Mucosa of rectum (tissue), 2 donors: ENCODE results near the gene PCDH1.

Experiments
- H3K27ac ChIP-seq, 2 donors: one replicate each; pipeline ENCODE4 v1.7.0; 2013; ENCODE audit warnings: inconsistent platforms in 2 of 2, low read depth in 2 of 2, low read length in 2 of 2
- H3K27me3 ChIP-seq, 2 donors: one replicate each; pipeline ENCODE4 v1.7.0; 2013; ENCODE audit warnings: low read length in 2 of 2; ENCODE audit not compliant: control insufficient read depth in 2 of 2, insufficient read depth in 2 of 2
- H3K36me3 ChIP-seq, 2 donors: one replicate each; pipeline ENCODE4 v1.7.0; 2013; ENCODE audit warnings: low read length in 2 of 2; ENCODE audit not compliant: control insufficient read depth in 2 of 2, insufficient read depth in 2 of 2
- H3K4me1 ChIP-seq, 2 donors: one replicate each; pipeline ENCODE4 v1.7.0; 2013; ENCODE audit warnings: low read length in 2 of 2, mild to moderate bottlenecking in 1 of 2; ENCODE audit not compliant: control insufficient read depth in 2 of 2, insufficient read depth in 2 of 2
- H3K4me3 ChIP-seq, 2 donors: one replicate each; pipeline ENCODE4 v1.7.0; 2013; ENCODE audit warnings: low read length in 2 of 2
- H3K9ac ChIP-seq, 2 donors: one replicate each; pipeline ENCODE4 v1.7.0; 2013; ENCODE audit warnings: low read length in 2 of 2, low read depth in 1 of 2, mild to moderate bottlenecking in 1 of 2
- H3K9me3 ChIP-seq, 2 donors: one replicate each; pipeline ENCODE4 v1.7.0; 2013; ENCODE audit warnings: low read length in 2 of 2; ENCODE audit not compliant: control insufficient read depth in 2 of 2
- donor health status: healthy.
- donor health status: Normal muscosa, but diverticular disease.

Gene PCDH1

DNA sequence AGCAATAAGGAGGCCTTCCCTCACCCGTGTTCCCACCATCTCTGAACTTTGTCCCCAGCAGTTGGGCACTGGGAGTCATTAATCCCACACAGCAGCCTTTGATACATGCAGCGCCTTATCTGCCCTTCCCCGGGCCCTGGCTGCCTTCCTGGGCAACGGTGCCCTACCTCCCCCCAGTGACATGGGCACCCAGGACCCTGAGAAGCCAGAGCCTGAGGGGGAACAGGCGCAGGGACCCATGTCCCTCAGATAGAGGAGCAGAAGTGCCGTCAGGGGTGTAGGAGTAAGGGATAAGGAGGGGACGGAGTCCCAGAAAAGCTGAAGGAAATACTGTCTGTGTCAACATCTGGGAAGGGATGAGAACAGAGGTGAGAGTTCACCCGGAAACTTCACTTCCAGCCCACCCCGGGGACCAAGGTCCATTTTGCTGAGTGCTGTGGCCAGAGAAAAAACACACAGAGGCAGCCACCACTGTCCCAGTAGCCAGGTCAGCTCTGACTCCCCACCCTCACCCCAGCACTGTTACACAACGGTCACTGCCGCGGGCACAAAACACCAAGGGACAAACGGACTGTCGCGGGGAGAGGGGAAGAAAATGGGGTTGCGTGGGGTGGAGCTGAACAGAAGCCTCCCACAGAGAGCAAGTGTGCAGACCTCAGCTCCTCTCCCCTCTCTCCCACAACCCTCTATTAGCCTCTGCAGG lies 3.8 kb downstream of the PCDH1 start:
- Histone ChIP-seq H3K4me3 (peak overlapping the region; percentile 62 to 92), H3K27ac (peak overlapping the region; percentile 96 to 98), H3K4me1 (peaks cover 53 to 63% of the 10 kb centered on the region in 2 donors), H3K9me3 (no peaks in the 10 kb centered on the region), H3K36me3 (peaks cover 0 to 3% of the 10 kb centered on the region in 2 donors), H3K27me3 (peaks cover 6 to 13% of the 10 kb centered on the region in 2 donors), H3K9ac (peak overlapping the region; percentile 73 to 99)

DNA sequence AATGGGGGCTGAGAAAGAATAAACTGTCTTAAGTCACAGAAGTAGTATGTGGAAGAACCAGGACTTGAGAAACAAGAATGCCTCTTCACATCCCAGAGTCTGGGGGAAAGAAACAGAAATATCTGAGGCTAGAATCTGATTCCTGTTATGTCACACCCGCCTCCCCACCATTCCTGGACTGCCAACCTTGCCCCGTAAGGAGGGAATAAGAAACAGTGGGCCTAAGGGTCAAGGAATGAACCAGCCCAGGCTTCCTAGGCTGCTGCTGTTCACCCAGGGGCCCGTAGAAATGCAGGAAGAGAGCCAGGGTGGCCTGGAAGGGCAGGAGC lies 4.3 kb downstream of the PCDH1 start:
- Histone ChIP-seq H3K27me3 (peaks cover 6 to 13% of the 10 kb centered on the region in 2 donors), H3K9me3 (no peaks in the 10 kb centered on the region), H3K4me3 (peak overlapping the region; percentile 60 to 62), H3K27ac (peak overlapping the region; percentile 96 to 98), H3K9ac (peak overlapping the region; percentile 68 to 99), H3K4me1 (peaks cover 55 to 64% of the 10 kb centered on the region in 2 donors), H3K36me3 (peaks cover 2 to 5% of the 10 kb centered on the region in 2 donors)

DNA sequence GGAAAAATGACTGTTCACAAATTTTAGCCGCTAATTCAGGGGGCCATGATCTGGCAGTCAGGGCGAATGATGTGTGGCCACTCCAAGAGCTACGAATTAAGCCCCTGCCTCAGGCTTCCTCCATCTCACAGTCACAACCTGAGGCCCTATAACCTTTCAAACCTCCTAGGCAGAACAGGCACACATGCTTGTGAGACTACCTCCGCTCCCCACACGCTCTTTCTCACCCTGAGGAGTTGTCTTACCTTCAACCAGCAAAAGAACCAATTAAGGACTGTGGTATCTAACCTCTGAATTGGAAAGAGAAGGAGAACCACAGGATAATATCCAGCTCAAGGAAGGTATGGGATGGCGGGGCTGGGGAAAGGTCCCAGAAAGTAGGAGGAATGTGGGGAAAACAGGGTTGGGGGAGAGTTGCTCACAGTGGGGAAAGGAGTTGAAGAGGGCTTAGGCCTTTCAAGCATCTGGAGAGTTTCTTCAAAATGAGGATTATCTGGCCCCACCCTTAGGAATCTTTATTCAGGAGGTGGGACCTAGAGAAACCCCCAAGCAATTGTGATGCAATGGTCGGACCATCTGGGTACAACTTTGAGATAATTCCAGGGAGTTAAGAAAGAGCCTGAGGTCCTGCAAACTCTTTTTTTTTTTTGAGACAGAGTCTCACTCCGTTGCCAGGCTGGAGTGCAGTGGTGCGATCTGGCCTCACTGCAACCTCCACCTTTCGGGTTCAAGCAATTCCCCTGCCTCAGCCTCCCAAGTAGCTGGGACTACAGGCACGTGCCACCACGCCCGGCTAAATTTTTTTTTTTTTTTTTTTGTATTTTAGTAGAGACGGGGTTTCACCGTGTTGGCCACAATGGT lies 5.5 kb downstream of the PCDH1 start:
- Histone ChIP-seq H3K4me3 (no peak overlapping the region), H3K9ac (peak overlapping the region in 1 of 2 donors; percentile 6), H3K9me3 (no peaks in the 10 kb centered on the region), H3K27ac (peak overlapping the region; percentile 61 to 97), H3K4me1 (peaks cover 59 to 71% of the 10 kb centered on the region in 2 donors), H3K27me3 (peaks cover 6 to 11% of the 10 kb centered on the region in 2 donors), H3K36me3 (peaks cover 11 to 16% of the 10 kb centered on the region in 2 donors)

DNA sequence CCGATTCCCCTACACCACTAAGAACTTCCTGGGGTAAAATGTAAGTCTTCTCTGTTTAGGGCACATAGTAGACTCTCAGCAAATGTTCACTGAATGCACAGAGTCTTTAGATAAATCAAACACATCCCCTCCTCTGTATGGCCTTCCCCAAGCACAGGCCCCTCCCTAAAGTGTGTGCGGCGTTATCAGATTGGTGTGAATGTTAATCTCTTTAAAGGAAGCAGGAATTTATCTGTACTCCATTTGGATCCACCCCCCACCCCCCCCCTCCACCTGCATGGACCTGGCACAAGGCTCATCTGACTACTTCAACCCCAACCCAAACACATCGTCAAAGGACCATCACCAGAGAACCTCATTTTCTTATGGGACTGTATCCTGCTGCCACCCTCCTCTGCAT lies 6.3 kb downstream of the PCDH1 start:
- H3K4me3 ChIP-seq = peak overlapping the region in 1 of 2 donors; percentile 37
- H3K36me3 ChIP-seq = peaks cover 13 to 18% of the 10 kb centered on the region in 2 donors
- no peaks in the 10 kb centered on the region for H3K9me3 ChIP-seq
- H3K9ac ChIP-seq = peak overlapping the region; percentile 16 to 56
- H3K27ac ChIP-seq = peak overlapping the region; percentile 89 to 97
- peaks cover under 1 to 6% of the 10 kb centered on the region in 2 donors for H3K27me3 ChIP-seq
- H3K4me1 ChIP-seq = peaks cover 67 to 76% of the 10 kb centered on the region in 2 donors

DNA sequence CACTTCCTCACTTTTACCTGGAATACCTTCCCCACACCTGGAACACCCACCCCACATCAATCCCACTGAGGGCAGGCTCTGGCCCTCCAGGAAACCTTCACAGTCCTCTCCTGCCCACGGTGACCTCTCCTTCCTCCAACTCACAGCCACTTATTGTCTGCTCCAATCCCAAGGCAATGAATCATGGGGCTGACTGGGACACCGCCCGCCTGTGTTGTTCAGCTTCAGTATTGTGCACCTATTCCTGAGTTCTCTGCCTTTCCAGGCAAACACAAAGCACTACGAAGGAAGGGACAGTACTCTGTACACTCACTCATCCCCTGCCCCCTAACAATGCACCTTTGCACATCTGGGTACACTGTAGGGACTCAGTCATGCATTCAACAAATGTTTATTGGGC lies 7.3 kb downstream of the PCDH1 start:
- peak overlapping the region; percentile 41 to 63 for H3K9ac ChIP-seq

DNA sequence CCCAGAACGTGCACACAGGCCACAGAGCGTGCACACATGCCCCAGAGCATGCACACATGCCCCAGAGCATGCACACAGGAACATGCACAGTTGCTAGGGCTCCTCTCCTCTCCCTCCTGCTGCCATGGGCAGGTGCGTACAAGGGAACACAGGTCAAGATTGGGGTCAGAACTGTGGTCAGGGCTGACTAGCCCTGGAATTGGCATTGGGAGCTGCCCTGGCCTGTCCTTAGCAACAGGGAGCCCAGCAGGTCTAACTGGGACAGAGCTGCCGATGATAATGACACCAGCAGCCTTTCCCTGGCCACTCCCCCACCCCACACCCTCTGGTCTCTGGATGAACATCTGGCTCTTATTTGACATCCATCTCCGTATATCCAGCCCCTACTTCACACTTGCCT lies 8.0 kb downstream of the PCDH1 start:
- Histone ChIP-seq H3K9ac (peak overlapping the region; percentile 41 to 63), H3K4me1 (peaks cover 81 to 90% of the 10 kb centered on the region in 2 donors), H3K27me3 (peaks cover 0 to 6% of the 10 kb centered on the region in 2 donors), H3K9me3 (no peaks in the 10 kb centered on the region), H3K36me3 (peaks cover 18 to 20% of the 10 kb centered on the region in 2 donors), H3K27ac (peak overlapping the region; percentile 89 to 97), H3K4me3 (no peak overlapping the region)

More for the DNA sequence above, 7.3 kb downstream of the PCDH1 start:
- H3K27ac ChIP-seq = peak overlapping the region; percentile 89 to 97
- H3K4me1 ChIP-seq = peaks cover 76 to 84% of the 10 kb centered on the region in 2 donors
- H3K27me3 ChIP-seq = peaks cover 0 to 6% of the 10 kb centered on the region in 2 donors
- H3K9me3 ChIP-seq = no peaks in the 10 kb centered on the region
- H3K4me3 ChIP-seq = peak overlapping the region in 1 of 2 donors; percentile 37
- peaks cover 13 to 18% of the 10 kb centered on the region in 2 donors for H3K36me3 ChIP-seq

DNA sequence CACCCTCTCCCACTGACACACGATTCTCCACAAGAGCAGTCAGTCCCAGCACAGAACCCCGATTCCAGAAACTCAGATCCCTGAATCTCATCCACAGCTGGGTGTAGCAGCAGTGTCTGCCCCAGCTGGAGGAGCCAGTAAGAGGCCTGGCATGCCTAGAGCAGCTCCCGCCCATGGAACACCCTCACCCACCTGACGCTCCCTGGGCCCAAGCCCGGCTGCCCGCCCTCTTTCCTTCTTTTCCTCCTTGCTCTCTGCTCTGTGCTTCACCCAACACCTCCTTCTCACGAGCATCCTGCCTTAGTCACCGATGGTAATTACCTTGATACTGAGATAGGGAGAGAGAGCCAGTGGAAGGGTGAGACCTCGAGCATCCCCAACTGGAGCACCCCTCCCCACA lies 8.7 kb downstream of the PCDH1 start:
- peaks cover 25 to 27% of the 10 kb centered on the region in 2 donors for H3K36me3 ChIP-seq
- H3K9ac ChIP-seq = peak overlapping the region; percentile 52 to 63
- no peaks in the 10 kb centered on the region for H3K9me3 ChIP-seq
- H3K27me3 ChIP-seq = peaks cover 0 to 6% of the 10 kb centered on the region in 2 donors
- H3K4me1 ChIP-seq = peaks cover 75 to 84% of the 10 kb centered on the region in 2 donors
- peak overlapping the region; percentile 20 to 33 for H3K4me3 ChIP-seq
- peak overlapping the region; percentile 89 to 97 for H3K27ac ChIP-seq

DNA sequence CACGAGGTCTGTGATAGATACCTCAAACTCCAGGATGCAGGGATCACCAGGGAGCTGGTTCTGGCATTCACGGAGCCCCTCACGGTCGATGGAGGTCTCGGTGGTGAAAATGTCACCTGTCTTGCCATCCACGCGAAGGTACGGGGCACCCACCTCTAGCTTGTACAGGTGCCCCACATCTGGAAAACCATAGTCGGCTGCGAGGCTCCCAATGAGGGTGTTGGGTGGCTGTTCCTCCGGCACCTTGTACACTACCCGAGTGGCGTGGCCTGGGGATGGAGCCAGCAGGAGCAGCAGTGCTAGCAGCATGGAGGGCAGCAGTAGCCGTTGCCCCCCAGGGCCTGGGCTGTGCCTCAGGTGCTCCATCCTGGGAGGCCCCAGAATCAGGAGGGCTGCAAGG lies 9.2 kb downstream of the PCDH1 start:
- peak overlapping the region; percentile 20 to 33 for H3K4me3 ChIP-seq
- H3K36me3 ChIP-seq = peaks cover 28 to 32% of the 10 kb centered on the region in 2 donors
- peaks cover 72 to 80% of the 10 kb centered on the region in 2 donors for H3K4me1 ChIP-seq
- H3K9me3 ChIP-seq = no peaks in the 10 kb centered on the region
- H3K9ac ChIP-seq = peak overlapping the region; percentile 52 to 63
- H3K27ac ChIP-seq = peak overlapping the region; percentile 89 to 97
- peaks cover 0 to 6% of the 10 kb centered on the region in 2 donors for H3K27me3 ChIP-seq

DNA sequence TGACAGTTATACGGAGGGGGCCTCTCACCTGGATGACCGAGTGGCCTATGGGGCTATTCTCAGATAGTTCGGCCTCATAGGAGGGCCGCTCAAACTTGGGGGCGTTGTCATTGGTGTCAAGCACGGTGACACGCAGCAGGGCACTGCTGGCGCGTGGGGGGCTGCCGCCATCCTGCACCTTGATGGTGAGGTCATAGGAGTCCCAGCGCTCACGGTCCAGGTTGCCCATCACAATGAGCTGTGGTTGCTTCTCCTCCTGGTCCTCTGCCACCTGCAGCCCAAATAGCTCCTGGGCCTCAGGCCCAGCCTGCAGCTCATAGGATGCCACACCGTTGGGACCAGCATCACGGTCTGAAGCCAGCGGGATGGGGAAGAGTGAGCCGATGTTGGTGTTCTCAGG lies 9.7 kb downstream of the PCDH1 start:
- peaks cover 67 to 75% of the 10 kb centered on the region in 2 donors for H3K4me1 ChIP-seq
- H3K27me3 ChIP-seq = peaks cover 0 to 6% of the 10 kb centered on the region in 2 donors
- peaks cover 33 to 37% of the 10 kb centered on the region in 2 donors for H3K36me3 ChIP-seq
- H3K9me3 ChIP-seq = no peaks in the 10 kb centered on the region
- peak overlapping the region in 1 of 2 donors; percentile 63 for H3K9ac ChIP-seq
- peak overlapping the region; percentile 95 to 97 for H3K27ac ChIP-seq
- no peak overlapping the region for H3K4me3 ChIP-seq

DNA sequence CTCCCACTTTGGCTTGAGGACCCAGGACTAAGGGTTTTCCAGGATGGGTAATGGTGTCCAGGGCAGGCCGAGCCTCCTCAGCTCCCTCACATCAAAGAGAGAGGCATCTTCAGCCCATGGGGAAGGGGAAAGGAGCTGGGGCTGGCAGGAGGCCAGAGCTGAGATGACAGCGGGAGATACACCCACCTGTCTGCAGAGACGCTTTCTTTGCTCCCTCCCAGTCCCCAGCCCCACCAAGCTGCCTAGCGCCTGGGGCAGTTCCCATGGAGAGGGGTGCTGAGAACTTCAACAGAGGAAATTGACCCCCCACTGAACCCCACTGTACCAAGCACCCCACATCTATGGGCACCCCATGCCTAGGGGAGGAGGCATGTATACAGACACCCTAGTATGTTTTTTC lies 10.6 kb downstream of the PCDH1 start:
- H3K27me3 ChIP-seq = peaks cover 0 to 6% of the 10 kb centered on the region in 2 donors
- H3K4me3 ChIP-seq = peak overlapping the region in 1 of 2 donors; percentile 31
- peak overlapping the region; percentile 95 to 97 for H3K27ac ChIP-seq
- peak overlapping the region in 1 of 2 donors; percentile 63 for H3K9ac ChIP-seq
- peaks cover 64 to 70% of the 10 kb centered on the region in 2 donors for H3K4me1 ChIP-seq
- H3K36me3 ChIP-seq = peaks cover 41 to 45% of the 10 kb centered on the region in 2 donors
- H3K9me3 ChIP-seq = no peaks in the 10 kb centered on the region
